ENCODE results near the gene RGS7. TPM values are rescaled to one million over a fixed set of nuclear protein-coding genes. Genes with fewer than 3 reads are reported as not detected.
"Not testable (repeated sequence)": the region's sequence is repeated elsewhere in the genome, so short reads cannot be mapped to it uniquely, and the experiment has no call there.

The RGS7 gene
- polyA plus RNA-seq, 1 donor from 2014 or later = 24.2 TPM

DNA sequence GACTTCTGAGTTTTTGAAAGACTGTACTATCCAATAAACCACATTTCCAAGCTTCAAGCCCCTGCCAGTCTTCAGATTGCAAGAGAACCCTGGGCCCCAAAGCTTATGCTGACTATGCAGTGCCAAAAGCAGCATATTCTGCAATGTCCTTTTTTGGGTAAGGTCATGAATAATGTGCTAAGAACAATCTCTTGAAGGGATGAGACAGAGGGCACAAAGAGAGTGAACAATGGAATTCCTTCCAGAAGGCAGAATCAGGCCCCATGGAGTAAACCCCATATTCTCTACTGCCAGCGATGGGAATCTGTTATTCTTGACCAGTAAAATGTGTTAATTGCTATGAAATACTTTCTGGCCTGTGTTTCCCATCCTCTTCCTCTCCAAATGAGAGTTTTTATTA lies 190.4 kb downstream of the RGS7 start:
- Histone ChIP-seq H3F3A (ENCODE audit: insufficient read depth, low read length, poor library complexity, severe bottlenecking) (no peaks in the 10 kb centered on the region), H3K27me3 (ENCODE audit: insufficient read depth, low read depth, low read length) (no peaks in the 10 kb centered on the region), H3K9ac (ENCODE audit: low read length) (no peak overlapping the region), H2AFZ (ENCODE audit: low read depth, low read length) (no peak overlapping the region), H3K4me2 (ENCODE audit: low read length) (no peak overlapping the region), H3K4me3 (ENCODE audit: low read length) (no peak overlapping the region), H3K36me3 (ENCODE audit: insufficient read depth, low read length) (no peaks in the 10 kb centered on the region), H3K79me2 (replicated peaks; ENCODE audit: insufficient read depth, low read length) (no peaks in the 10 kb centered on the region), H3K9me3 (ENCODE audit: low read length) (no peaks in the 10 kb centered on the region), H3K9me2 (ENCODE audit: insufficient read depth, low read length) (no peaks in the 10 kb centered on the region), H3K27ac (ENCODE audit: low read length) (no peak overlapping the region), H4K20me1 (ENCODE audit: insufficient read depth) (no peaks in the 10 kb centered on the region)
- TF ChIP-seq EZH2 (IDR thresholded peaks at IDR 0.05; ENCODE audit: borderline replicate concordance, insufficient read depth, low read length, poor library complexity, severe bottlenecking) (no peak), MXI1 (conservative IDR thresholded peaks at IDR 0.05; ENCODE audit: poor library complexity, severe bottlenecking) (no peak), RAD21 (conservative IDR thresholded peaks at IDR 0.05) (no peak), SMC3 (conservative IDR thresholded peaks at IDR 0.05; ENCODE audit: poor library complexity) (no peak), TAF1 (IDR thresholded peaks at IDR 0.05; ENCODE audit: low read depth) (no peak), POLR2AphosphoS5 (IDR thresholded peaks at IDR 0.05) (no peak), EP300 (conservative IDR thresholded peaks at IDR 0.05; ENCODE audit: poor library complexity, severe bottlenecking) (no peak)
- TF ChIP-seq, protein P1, sequence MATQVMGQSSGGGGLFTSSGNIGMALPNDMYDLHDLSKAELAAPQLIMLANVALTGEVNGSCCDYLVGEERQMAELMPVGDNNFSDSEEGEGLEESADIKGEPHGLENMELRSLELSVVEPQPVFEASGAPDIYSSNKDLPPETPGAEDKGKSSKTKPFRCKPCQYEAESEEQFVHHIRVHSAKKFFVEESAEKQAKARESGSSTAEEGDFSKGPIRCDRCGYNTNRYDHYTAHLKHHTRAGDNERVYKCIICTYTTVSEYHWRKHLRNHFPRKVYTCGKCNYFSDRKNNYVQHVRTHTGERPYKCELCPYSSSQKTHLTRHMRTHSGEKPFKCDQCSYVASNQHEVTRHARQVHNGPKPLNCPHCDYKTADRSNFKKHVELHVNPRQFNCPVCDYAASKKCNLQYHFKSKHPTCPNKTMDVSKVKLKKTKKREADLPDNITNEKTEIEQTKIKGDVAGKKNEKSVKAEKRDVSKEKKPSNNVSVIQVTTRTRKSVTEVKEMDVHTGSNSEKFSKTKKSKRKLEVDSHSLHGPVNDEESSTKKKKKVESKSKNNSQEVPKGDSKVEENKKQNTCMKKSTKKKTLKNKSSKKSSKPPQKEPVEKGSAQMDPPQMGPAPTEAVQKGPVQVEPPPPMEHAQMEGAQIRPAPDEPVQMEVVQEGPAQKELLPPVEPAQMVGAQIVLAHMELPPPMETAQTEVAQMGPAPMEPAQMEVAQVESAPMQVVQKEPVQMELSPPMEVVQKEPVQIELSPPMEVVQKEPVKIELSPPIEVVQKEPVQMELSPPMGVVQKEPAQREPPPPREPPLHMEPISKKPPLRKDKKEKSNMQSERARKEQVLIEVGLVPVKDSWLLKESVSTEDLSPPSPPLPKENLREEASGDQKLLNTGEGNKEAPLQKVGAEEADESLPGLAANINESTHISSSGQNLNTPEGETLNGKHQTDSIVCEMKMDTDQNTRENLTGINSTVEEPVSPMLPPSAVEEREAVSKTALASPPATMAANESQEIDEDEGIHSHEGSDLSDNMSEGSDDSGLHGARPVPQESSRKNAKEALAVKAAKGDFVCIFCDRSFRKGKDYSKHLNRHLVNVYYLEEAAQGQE (IDR thresholded peaks at IDR 0.05; ENCODE audit: borderline replicate concordance) = no peak
- TF ChIP-seq, protein P2, sequence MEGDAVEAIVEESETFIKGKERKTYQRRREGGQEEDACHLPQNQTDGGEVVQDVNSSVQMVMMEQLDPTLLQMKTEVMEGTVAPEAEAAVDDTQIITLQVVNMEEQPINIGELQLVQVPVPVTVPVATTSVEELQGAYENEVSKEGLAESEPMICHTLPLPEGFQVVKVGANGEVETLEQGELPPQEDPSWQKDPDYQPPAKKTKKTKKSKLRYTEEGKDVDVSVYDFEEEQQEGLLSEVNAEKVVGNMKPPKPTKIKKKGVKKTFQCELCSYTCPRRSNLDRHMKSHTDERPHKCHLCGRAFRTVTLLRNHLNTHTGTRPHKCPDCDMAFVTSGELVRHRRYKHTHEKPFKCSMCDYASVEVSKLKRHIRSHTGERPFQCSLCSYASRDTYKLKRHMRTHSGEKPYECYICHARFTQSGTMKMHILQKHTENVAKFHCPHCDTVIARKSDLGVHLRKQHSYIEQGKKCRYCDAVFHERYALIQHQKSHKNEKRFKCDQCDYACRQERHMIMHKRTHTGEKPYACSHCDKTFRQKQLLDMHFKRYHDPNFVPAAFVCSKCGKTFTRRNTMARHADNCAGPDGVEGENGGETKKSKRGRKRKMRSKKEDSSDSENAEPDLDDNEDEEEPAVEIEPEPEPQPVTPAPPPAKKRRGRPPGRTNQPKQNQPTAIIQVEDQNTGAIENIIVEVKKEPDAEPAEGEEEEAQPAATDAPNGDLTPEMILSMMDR (IDR thresholded peaks at IDR 0.05; ENCODE audit: poor library complexity, severe bottlenecking) = no peak

DNA sequence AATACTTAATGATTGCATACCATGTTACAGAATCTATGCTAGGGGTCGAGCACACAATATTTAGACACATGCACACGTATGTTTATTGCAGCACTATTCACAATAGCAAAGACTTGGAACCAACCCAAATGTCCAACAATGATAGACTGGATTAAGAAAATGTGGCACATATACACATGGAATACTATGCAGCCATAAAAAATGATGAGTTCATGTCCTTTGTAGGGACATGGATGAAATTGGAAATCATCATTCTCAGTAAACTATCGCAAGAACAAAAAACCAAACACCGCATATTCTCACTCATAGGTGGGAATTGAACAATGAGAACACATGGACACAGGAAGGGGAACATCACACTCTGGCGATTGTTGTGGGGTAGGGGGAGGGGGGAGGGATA lies 191.7 kb downstream of the RGS7 start:
- not testable (repeated sequence) for H3K9me3 ChIP-seq (ENCODE audit: low read length); H3K79me2 ChIP-seq (replicated peaks; ENCODE audit: insufficient read depth, low read length); H3K27ac ChIP-seq (ENCODE audit: low read length); H4K20me1 ChIP-seq (ENCODE audit: insufficient read depth); H3F3A ChIP-seq (ENCODE audit: insufficient read depth, low read length, poor library complexity, severe bottlenecking); H2AFZ ChIP-seq (ENCODE audit: low read depth, low read length); H3K4me3 ChIP-seq (ENCODE audit: low read length); H3K9ac ChIP-seq (ENCODE audit: low read length); H3K36me3 ChIP-seq (ENCODE audit: insufficient read depth, low read length); H3K9me2 ChIP-seq (ENCODE audit: insufficient read depth, low read length); H3K4me2 ChIP-seq (ENCODE audit: low read length); H3K27me3 ChIP-seq (ENCODE audit: insufficient read depth, low read depth, low read length)

DNA sequence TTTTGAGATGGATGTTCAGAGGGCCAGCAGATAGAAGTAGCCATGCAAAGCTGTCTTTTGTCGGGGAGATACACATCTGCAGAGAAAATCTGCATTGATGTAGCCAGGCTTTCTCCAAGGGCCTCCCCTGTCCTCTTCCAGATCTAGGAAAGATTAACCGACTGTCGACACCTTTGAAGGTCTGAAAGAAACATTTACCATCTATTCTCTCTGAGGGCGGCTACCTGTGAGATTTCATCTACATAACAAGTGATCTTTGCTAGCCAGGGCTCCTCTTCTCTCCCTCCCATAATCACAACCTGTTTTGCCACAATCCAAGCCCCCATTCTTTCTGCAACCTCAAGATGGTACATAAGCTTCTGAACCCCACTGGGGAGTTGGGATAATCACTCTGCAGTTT lies 193.6 kb downstream of the RGS7 start:
- no peak overlapping the region for H3K4me3 ChIP-seq (ENCODE audit: low read length)
- no peak overlapping the region for H3K27ac ChIP-seq (ENCODE audit: low read length)
- H3K4me2 ChIP-seq (ENCODE audit: low read length) = no peak overlapping the region
- H3K9ac ChIP-seq (ENCODE audit: low read length) = no peak overlapping the region
- no peak for TF ChIP-seq EZH2 (IDR thresholded peaks at IDR 0.05; ENCODE audit: borderline replicate concordance, insufficient read depth, low read length, poor library complexity, severe bottlenecking)
- TF ChIP-seq POLR2AphosphoS5 (IDR thresholded peaks at IDR 0.05) = no peak
- TF ChIP-seq, protein P1 (IDR thresholded peaks at IDR 0.05; ENCODE audit: borderline replicate concordance) = no peak
- no peaks in the 10 kb centered on the region for H3K9me2 ChIP-seq (ENCODE audit: insufficient read depth, low read length)
- no peak overlapping the region for H2AFZ ChIP-seq (ENCODE audit: low read depth, low read length)
- no peaks in the 10 kb centered on the region for H3F3A ChIP-seq (ENCODE audit: insufficient read depth, low read length, poor library complexity, severe bottlenecking)
- H3K9me3 ChIP-seq (ENCODE audit: low read length) = no peaks in the 10 kb centered on the region
- no peaks in the 10 kb centered on the region for H4K20me1 ChIP-seq (ENCODE audit: insufficient read depth)
- H3K79me2 ChIP-seq (replicated peaks; ENCODE audit: insufficient read depth, low read length) = no peaks in the 10 kb centered on the region
- H3K27me3 ChIP-seq (ENCODE audit: insufficient read depth, low read depth, low read length) = no peaks in the 10 kb centered on the region
- H3K36me3 ChIP-seq (ENCODE audit: insufficient read depth, low read length) = no peaks in the 10 kb centered on the region
